Kidney tubule cell (primary cell): ENCODE measurements around the gene CDHR5.

Source experiments
- DNase-seq: peaks from one replicate; pipeline ENCODE4 v3.0.0-alpha.2; 2018; ENCODE audit warnings: low spot score

The CDHR5 gene

DNA sequence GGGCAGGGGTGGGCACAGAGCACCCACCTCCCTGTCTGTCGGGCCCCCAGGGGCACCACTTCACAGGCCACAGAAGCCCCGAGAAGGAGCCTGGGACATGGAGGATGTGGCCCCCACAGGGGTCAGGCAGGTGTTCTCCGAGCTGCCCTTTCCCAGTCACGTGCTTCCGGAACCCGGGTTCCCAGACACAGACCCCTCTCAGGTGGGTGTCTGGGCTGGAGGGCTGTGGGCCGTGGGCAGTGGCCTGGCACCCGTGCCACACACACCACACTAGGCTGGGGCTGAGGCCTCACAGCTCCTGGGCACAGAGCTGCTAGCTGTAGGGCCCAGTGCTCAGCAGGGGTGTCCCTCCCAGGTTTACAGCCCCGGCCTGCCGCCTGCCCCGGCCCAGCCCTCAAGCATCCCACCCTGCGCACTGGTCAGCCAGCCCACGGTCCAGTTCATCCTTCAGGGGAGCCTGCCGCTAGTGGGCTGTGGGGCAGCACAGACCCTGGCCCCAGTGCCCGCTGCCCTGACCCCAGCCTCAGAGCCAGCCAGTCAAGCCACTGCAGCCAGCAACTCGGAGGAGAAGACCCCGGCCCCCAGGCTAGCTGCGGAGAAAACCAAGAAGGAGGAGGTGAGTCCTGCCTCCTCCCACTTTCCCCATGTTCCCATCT, 14.5 kb downstream of the CDHR5 start:
- no peak for DNase-seq

GRCh38 chr11:609341-609811, 15.4 kb downstream of the CDHR5 start:
- DNase-seq: no peak

DNA sequence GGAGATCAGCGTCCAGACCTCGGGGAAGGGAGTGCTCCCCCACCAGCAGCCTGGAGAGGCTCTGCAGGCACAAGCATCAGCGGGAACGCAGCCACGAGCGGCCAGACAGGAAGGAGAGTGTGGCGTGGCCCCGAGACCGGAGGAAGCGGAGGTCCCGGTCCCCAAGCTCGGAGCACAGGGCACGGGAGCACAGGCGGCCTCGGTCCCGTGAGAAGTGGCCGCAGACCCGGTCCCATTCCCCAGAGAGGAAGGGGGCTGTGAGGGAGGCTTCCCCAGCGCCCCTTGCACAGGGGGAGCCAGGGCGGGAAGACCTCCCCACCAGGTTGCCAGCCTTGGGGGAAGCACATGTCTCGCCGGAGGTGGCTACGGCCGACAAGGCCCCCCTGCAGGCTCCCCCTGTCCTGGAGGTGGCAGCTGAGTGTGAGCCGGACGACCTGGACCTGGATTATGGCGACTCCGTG, 15.9 kb downstream of the CDHR5 start:
- DNase-seq: no peak

DNA sequence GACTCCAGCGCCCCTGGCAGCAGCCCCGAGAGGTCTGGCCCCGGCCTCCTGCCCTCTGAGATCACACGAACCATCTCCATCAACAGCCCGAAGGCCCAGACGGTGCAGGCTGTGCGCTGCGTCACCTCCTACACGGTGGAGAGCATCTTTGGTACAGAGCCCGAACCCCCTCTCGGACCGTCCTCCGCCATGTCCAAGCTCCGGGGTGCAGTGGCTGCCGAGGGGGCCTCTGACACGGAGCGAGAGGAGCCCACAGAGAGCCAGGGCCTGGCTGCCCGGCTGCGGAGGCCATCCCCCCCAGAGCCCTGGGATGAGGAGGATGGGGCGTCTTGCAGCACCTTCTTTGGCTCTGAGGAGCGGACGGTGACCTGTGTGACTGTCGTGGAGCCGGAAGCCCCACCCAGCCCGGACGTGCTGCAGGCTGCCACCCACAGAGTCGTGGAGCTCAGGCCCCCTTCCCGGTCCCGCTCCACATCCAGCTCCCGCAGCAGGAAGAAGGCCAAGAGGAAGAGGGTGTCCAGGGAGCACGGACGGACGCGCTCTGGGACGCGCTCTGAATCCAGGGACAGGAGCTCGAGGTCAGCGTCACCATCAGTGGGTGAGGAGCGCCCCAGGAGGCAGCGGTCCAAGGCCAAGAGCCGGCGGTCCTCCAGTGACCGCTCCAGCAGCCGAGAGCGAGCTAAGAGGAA, 16.6 kb downstream of the CDHR5 start:
- DNase-seq: no peak

DNA sequence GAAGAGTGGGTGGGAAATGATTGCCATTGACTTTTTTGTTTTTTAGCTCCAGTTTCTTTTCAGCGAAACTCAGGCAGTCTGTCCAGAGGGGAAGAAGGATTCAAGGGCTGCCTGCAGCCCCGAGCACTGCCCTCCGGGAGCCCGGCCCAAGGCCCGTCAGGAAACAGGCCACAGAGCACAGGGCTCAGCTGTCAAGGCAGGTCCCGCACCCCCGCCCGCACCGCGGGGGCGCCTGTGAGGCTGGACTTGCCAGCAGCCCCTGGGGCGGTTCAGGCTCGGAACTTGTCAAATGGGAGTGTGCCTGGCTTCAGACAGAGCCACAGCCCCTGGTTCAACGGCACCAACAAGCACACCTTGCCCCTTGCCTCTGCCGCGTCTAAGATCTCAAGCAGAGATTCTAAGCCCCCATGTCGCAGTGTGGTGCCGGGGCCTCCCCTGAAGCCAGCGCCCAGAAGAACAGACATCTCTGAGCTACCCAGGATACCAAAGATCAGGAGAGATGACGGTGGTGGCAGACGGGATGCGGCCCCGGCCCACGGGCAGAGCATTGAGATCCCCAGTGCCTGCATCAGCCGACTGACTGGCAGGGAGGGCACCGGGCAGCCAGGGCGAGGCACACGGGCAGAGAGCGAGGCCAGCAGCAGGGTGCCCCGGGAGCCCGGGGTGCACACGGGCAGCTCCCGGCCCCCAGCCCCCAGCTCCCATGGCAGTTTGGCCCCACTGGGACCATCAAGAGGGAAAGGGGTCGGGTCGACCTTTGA, 17.6 kb downstream of the CDHR5 start:
- no peak for DNase-seq

DNA sequence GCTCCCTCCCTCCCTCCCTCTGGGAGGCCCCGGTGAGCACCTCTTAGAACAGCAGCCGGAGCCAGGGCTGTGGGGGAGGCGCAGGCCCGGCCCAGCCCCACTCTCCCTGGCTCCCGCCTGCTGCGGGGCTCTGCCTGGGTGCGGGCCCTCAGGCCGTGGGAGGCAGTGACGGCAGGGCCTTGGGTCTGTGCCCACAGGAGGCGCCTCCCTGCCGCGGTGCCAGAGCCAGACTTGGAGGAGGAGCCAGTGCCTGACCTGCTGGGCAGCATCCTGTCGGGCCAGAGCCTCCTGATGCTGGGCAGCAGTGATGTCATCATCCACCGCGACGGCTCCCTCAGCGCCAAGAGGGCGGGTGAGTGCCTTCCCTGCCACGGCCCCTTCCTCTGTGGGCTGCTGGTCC, 18.5 kb downstream of the CDHR5 start:
- peak; percentile 26 for DNase-seq

GRCh38 chr11:605286-606129, 19.2 kb downstream of the CDHR5 start:
- no peak for DNase-seq

DNA sequence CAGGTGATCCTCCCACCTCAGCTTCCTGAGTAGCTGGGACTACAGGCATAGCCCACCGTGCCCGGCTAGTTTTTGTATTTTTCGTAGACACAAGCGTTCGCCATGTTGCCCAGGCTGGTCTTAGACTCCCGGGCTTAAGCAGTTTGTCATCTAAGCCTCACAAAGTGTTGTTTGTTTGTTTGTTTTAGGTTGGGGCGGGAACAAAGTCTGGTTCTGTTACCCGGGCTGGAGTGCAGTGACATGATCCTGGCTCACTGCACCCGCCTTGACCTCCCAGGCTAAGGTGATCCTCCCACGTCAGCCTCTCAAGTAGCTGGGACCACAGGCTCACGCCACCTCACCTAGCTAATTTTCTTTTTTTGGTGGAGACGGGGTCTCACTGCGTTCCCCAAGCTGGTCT, 21.6 kb downstream of the CDHR5 start:
- no peak for DNase-seq

- no peak for DNase-seq
These were observed 23.0 kb downstream of the CDHR5 start for GRCh38 chr11:601573-602245.

- no peak for DNase-seq
These were observed 26.6 kb downstream of the CDHR5 start for GRCh38 chr11:598005-598680.

- no peak for DNase-seq
These were observed 27.5 kb downstream of the CDHR5 start for GRCh38 chr11:597166-597725.

- no peak for DNase-seq
These were observed 28.4 kb downstream of the CDHR5 start for GRCh38 chr11:596374-596773.

GRCh38 chr11:595400-595799, 29.4 kb downstream of the CDHR5 start:
- no peak for DNase-seq

- DNase-seq: no peak
These were observed 31.4 kb downstream of the CDHR5 start for GRCh38 chr11:593347-593746.

- DNase-seq: no peak
These were observed 31.8 kb downstream of the CDHR5 start for GRCh38 chr11:592918-593317.

GRCh38 chr11:592501-592900, 32.3 kb downstream of the CDHR5 start:
- no peak for DNase-seq

DNA sequence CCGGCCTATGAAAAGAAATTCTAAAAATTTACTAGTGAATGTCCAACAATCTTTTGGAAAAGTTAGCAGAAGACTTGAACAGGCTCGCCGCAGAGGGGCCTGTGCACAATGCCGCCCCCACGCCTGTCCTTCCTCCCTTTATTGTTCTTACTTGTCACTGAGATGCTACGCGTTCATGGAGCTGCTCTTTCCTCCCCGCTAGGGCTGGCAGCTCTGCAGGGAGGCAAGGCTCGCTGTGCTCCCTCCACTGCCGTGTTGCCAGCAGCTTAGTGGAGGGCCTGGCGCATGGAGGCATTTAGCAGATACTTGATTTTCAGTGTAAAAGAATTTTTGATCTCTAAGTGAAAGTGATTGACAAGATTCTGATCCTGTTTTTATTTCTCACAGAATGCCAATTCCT, 33.8 kb downstream of the CDHR5 start:
- DNase-seq: no peak

DNA sequence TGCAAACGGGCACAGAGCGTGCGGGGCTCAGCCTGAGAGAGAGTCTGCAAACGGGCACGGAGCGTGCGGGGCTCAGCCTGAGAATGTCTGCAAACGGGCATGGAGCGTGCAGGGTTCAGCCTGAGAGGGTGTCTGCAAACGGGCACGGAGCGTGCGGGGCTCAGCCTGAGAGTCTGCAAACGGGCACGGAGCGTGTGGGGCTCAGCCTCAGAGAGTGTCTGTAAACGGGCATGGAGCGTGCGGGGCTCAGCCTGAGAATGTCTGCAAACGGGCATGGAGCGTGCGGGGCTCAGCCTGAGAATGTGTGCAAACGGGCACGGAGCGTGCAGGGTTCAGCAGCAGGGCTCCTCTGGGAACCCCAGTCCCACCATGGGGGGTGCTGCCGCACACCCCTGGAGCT, 35.0 kb downstream of the CDHR5 start:
- DNase-seq: no peak

GRCh38 chr11:587978-588380, 36.8 kb downstream of the CDHR5 start:
- DNase-seq: peak; percentile 91

- DNase-seq: no peak
These were observed 37.2 kb downstream of the CDHR5 start for GRCh38 chr11:587546-587945.
